RWPE2 (cell line): ENCODE measurements around the gene IGSF3.

ENCODE experiments used
- ATAC-seq: fragments of 200-7000 bp; cut with Tn5 transposase; 3 replicates; pipeline ENCODE4 v1.9.1; 2021; ENCODE audit warnings: low read depth
- DNase-seq: peaks from one replicate; pipeline ENCODE4 v3.0.0-alpha.2; 2020; ENCODE audit warnings: low spot score
- H3K27ac ChIP-seq: fragments of 450-650 bp; 2 replicates; pipeline ENCODE4 v1.5.1; 2017; ENCODE audit warnings: mild to moderate bottlenecking; ENCODE audit not compliant: poor library complexity, severe bottlenecking
- H3K27me3 ChIP-seq: fragments of 250-450 bp; sonication (Bioruptor Pico); 2 replicates; pipeline ENCODE4 v1.5.1; 2021; ENCODE audit warnings: mild to moderate bottlenecking, moderate library complexity; ENCODE audit not compliant: insufficient read depth, poor library complexity, severe bottlenecking
- H3K36me3 ChIP-seq: fragments of 250-450 bp; sonication (Bioruptor Pico); 2 replicates; pipeline ENCODE4 v1.5.1; 2020; ENCODE audit warnings: low read depth, mild to moderate bottlenecking, moderate library complexity
- H3K4me1 ChIP-seq: fragments of 250-450 bp; sonication (Bioruptor Pico); 2 replicates; pipeline ENCODE4 v1.5.1; 2021; ENCODE audit warnings: mild to moderate bottlenecking, moderate library complexity; ENCODE audit not compliant: insufficient read depth, poor library complexity, severe bottlenecking
- H3K4me3 ChIP-seq: fragments of 250-450 bp; sonication (Bioruptor Pico); 2 replicates; pipeline ENCODE4 v1.5.1; 2021; ENCODE audit warnings: mild to moderate bottlenecking, moderate library complexity; ENCODE audit not compliant: severe bottlenecking
- H3K9me3 ChIP-seq: fragments of 250-450 bp; sonication (Bioruptor Pico); 2 replicates; pipeline ENCODE4 v1.5.1; 2021; ENCODE audit warnings: mild to moderate bottlenecking, moderate library complexity; ENCODE audit not compliant: severe bottlenecking
- CTCF ChIP-seq: fragments of 450-650 bp; IDR thresholded peaks from one replicate; pipeline ENCODE4 v1.5.1; 2017; ENCODE audit warnings: mild to moderate bottlenecking, moderate library complexity; ENCODE audit not compliant: poor library complexity, severe bottlenecking

IGSF3 gene

GRCh38 chr1:116697548-116698243 lies 30.2 kb upstream of the IGSF3 start:
- no peak overlapping the region for H3K4me3 ChIP-seq
- H3K9me3 ChIP-seq, result no peaks in the 10 kb centered on the region
- no peaks in the 10 kb centered on the region for H3K36me3 ChIP-seq
- ATAC-seq (peak; percentile 46; the same call in 2 of the 3 replicates), DNase-seq (no peak)
- H3K4me1 ChIP-seq, result peaks cover 33% of the 10 kb centered on the region
- H3K27me3 ChIP-seq, result no peaks in the 10 kb centered on the region
- H3K27ac ChIP-seq, result peak overlapping the region; percentile 49
- TF ChIP-seq CTCF, result no peak

GRCh38 chr1:116694524-116694923 lies 27.0 kb upstream of the IGSF3 start:
- peak; percentile 9; the same call in 1 of the 3 replicates for ATAC-seq
- no peak overlapping the region for H3K4me3 ChIP-seq
- no peak for DNase-seq
- TF ChIP-seq CTCF, result no peak
- no peaks in the 10 kb centered on the region for H3K9me3 ChIP-seq
- peaks cover 33% of the 10 kb centered on the region for H3K4me1 ChIP-seq
- H3K27me3 ChIP-seq, result no peaks in the 10 kb centered on the region
- peak overlapping the region; percentile 68 for H3K27ac ChIP-seq
- H3K36me3 ChIP-seq, result no peaks in the 10 kb centered on the region

GRCh38 chr1:116693759-116694480 lies 26.4 kb upstream of the IGSF3 start:
- Histone ChIP-seq H3K27me3 (no peaks in the 10 kb centered on the region), H3K36me3 (no peaks in the 10 kb centered on the region), H3K9me3 (no peaks in the 10 kb centered on the region), H3K4me1 (peaks cover 33% of the 10 kb centered on the region), H3K27ac (peak overlapping the region; percentile 68), H3K4me3 (no peak overlapping the region)
- DNase-seq (peak; percentile 89), ATAC-seq (peak; percentile 88)
- no peak for TF ChIP-seq CTCF

GRCh38 chr1:116692879-116693278 lies 25.3 kb upstream of the IGSF3 start:
- Histone ChIP-seq H3K27me3 (no peaks in the 10 kb centered on the region), H3K4me1 (peaks cover 29% of the 10 kb centered on the region), H3K9me3 (no peaks in the 10 kb centered on the region), H3K27ac (no peak overlapping the region), H3K4me3 (no peak overlapping the region), H3K36me3 (no peaks in the 10 kb centered on the region)
- no peak for DNase-seq
- no peak for ATAC-seq
- TF ChIP-seq CTCF, result no peak
